WI38 (cell line): Measurements from ENCODE around the gene PTCH1.

Experiments
- H3K4me3 ChIP-seq: 2 replicates; pipeline ENCODE4 v1.5.1; 2011; ENCODE audit warnings: low read depth, mild to moderate bottlenecking, control low read depth, low read length
- TF ChIP-seq, protein P1 (sequence below): IDR thresholded peaks from 2 replicates; pipeline ENCODE4 v1.5.1; 2012; ENCODE audit warnings: low read depth, mild to moderate bottlenecking, control low read depth, low read length

The PTCH1 gene

GRCh38 chr9:95503369-95503768 lies 13.4 kb downstream of the PTCH1 start:
- TF ChIP-seq, protein P1, sequence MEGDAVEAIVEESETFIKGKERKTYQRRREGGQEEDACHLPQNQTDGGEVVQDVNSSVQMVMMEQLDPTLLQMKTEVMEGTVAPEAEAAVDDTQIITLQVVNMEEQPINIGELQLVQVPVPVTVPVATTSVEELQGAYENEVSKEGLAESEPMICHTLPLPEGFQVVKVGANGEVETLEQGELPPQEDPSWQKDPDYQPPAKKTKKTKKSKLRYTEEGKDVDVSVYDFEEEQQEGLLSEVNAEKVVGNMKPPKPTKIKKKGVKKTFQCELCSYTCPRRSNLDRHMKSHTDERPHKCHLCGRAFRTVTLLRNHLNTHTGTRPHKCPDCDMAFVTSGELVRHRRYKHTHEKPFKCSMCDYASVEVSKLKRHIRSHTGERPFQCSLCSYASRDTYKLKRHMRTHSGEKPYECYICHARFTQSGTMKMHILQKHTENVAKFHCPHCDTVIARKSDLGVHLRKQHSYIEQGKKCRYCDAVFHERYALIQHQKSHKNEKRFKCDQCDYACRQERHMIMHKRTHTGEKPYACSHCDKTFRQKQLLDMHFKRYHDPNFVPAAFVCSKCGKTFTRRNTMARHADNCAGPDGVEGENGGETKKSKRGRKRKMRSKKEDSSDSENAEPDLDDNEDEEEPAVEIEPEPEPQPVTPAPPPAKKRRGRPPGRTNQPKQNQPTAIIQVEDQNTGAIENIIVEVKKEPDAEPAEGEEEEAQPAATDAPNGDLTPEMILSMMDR = no peak
- no peak overlapping the region for H3K4me3 ChIP-seq

GRCh38 chr9:95502248-95502647 lies 14.5 kb downstream of the PTCH1 start:
- TF ChIP-seq, protein P1 = no peak
- H3K4me3 ChIP-seq = no peak overlapping the region

- H3K4me3 ChIP-seq = no peak overlapping the region
- TF ChIP-seq, protein P1 = no peak
Measured at GRCh38 chr9:95499847-95500246, 16.9 kb downstream of the PTCH1 start.

DNA sequence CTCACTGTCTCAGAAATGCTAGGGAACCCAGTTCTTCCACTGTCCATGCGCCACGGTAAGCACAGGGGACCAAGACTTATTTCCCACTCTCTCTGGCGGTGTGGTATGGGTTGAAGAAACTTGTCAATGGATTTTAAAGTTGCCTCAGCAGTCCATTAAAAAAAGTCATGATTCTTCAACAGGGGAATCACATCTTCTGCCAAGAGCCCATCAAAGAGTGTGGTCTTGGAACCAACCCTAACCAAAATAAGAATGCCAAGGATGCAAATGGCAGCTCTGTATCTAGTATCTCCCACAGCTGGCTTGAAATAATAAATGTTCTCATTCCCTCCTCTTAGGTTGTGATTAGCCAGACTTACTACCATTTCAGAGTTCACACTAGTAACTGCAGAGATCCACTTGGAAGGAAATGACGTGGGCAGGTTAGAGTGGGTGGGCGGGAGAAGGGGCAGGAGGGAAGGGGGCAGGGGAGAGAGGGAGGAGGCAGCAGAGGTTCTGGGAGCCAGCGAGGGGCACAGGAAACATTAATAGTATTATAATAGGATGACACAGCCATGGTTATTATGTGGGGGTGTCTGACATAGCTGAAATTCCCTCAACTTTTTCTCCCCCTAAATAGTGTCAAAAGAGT lies 17.6 kb downstream of the PTCH1 start:
- H3K4me3 ChIP-seq = no peak overlapping the region
- TF ChIP-seq, protein P1 = no peak

DNA sequence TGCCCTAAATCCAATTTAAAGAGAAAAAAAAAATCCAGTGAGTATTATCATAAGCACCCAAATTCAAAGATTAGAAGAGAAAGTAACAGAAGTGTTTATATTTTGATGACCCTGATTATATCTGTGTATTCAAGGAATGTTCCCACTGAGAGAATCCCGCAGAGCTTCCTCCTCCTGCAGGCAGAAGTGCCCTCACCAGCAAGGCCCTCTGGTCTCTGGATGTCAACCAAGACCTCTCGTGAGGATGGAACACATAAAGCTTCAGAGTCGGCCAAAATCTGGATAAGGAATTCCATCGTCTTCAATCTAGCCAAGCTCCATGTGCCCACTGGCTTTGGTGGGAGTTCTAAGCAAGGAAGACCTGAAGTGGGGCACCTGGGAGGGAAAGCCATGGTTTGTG lies 18.1 kb downstream of the PTCH1 start:
- no peak overlapping the region for H3K4me3 ChIP-seq
- TF ChIP-seq, protein P1 = no peak

- TF ChIP-seq, protein P1 = no peak
- no peak overlapping the region for H3K4me3 ChIP-seq
Measured at GRCh38 chr9:95497772-95498171, 19.0 kb downstream of the PTCH1 start.

DNA sequence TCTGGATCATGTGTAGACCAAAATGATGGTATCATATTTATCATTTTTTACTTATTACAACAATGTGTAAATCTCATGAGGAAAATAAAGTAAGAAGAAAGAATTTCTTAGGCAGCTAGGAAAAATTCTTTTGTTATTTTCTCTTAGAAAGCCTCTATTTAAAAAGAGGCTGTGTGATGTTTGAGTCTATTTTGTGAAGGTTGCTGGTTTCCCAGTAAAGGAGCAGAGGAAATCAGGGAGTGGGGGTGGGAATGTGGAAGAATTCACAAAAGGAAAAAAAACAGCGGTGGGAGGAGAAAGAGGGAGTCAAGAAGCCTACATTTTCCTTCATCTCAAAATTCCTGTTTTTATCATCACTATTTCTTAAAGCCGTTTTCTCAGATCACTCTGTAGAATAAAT lies 20.1 kb downstream of the PTCH1 start:
- no peak overlapping the region for H3K4me3 ChIP-seq
- TF ChIP-seq, protein P1 = no peak
